Prostate gland (tissue), 2 donors: Measurements from ENCODE around the gene ERICH6B. TPM values are rescaled to one million over a fixed set of nuclear protein-coding genes. Genes with fewer than 3 reads are reported as not detected.

Source experiments
- DNase-seq: peaks from one replicate; pipeline ENCODE4 v3.0.0-alpha.2; 2019; ENCODE audit warnings: low spot score
- H3K27ac ChIP-seq, 2 donors: fragments of 200-600 bp; sonication (generic); 2 replicates each; pipeline ENCODE4 v1.5.1; 2017 to 2019
- H3K27me3 ChIP-seq: fragments of 200-600 bp; sonication (generic); replicated peaks from 2 replicates; pipeline ENCODE4 v1.5.1; 2019; ENCODE audit not compliant: insufficient read depth
- H3K36me3 ChIP-seq, 2 donors: fragments of 200-600 bp; sonication (generic); 1 replicate in 1 of 2; 2 replicates in 1 of 2; pipeline versions ENCODE4 v1.5.1 to v1.8.1; 2017 to 2019
- H3K4me1 ChIP-seq: fragments of 200-600 bp; sonication (generic); replicated peaks from 2 replicates; pipeline ENCODE4 v1.5.1; 2019
- H3K4me3 ChIP-seq, 2 donors: fragments of 200-600 bp; sonication (generic); 2 replicates each; pipeline ENCODE4 v1.5.1; 2017 to 2019
- H3K9me3 ChIP-seq: fragments of 200-600 bp; sonication (generic); 2 replicates; pipeline ENCODE4 v1.5.1; 2017
- POLR2A ChIP-seq: fragments of 450-650 bp; IDR thresholded peaks from one replicate; pipeline ENCODE4 v1.6.1; 2016; ENCODE audit warnings: antibody characterized with exemption, mild to moderate bottlenecking
- POLR2AphosphoS5 ChIP-seq: sonication (generic); formaldehyde crosslinking; IDR thresholded peaks from one replicate; pipeline ENCODE4 v1.6.1; 2017; ENCODE audit warnings: antibody characterized with exemption
- WGBS: methylation state at CpG from one replicate; pipeline ENCODE4 v1.1.5; 2018; 5-methylcytosine and 5-hydroxymethylcytosine counted together
- intact Hi-C: fragments of 100-400 bp; cut with DNase I; formaldehyde crosslinking; loops from one replicate; pipeline ENCODE4 v1.14.2; 2022
- total RNA-seq, 2 donors: library from RNA; depleted of rRNA; stranded (reverse); fragments of >200 nt; gene quantifications; one replicate each; pipeline ENCODE4 v1.1.0, GENCODE V29; 2016
- TF ChIP-seq, protein P1 (sequence below), 4 experiments: fragments of 200-600 bp in 2 of 4; fragments of 450-650 bp in 2 of 4; sonication (generic) in 2 of 4; IDR thresholded peaks; 1 replicate in 3 of 4; 2 replicates in 1 of 4; pipeline ENCODE4 v1.5.1; 2016 to 2019; ENCODE audit warnings: antibody characterized with exemption in 4 of 4, mild to moderate bottlenecking in 2 of 4, moderate library complexity in 2 of 4

Gene ERICH6B
- total RNA-seq, 2 donors from 2014 or later = not detected

DNA sequence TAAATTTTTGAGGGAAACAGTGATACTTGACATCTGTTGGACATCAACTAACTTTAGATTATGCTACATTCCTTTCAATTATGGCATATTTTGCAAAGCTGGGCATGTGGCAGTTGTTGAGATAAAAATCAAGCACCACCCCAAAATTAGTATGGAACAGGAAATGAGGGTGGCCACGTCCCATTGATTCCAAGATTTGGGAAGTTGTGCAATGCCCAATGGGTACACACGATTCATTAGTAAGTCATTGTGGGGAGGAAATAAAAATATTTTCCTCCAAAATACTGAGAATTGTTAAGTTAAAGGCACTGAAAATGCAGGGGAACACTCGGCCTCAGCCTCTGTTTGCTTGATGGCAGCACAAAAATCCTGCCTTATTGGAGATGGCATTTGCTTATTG, 7.6 kb downstream of the ERICH6B start:
- no peaks in the 10 kb centered on the region for H3K36me3 ChIP-seq
- 67% methylated on average over 3 of the region's 3 CpGs for WGBS
- no peak overlapping the region for H3K4me3 ChIP-seq
- intact Hi-C loops = no loop called here
- H3K27ac ChIP-seq = no peak overlapping the region
- no peak for DNase-seq
- H3K27me3 ChIP-seq = no peaks in the 10 kb centered on the region
- H3K9me3 ChIP-seq = no peaks in the 10 kb centered on the region
- no peaks in the 10 kb centered on the region for H3K4me1 ChIP-seq
- TF ChIP-seq POLR2A = no peak
- TF ChIP-seq, protein P1, sequence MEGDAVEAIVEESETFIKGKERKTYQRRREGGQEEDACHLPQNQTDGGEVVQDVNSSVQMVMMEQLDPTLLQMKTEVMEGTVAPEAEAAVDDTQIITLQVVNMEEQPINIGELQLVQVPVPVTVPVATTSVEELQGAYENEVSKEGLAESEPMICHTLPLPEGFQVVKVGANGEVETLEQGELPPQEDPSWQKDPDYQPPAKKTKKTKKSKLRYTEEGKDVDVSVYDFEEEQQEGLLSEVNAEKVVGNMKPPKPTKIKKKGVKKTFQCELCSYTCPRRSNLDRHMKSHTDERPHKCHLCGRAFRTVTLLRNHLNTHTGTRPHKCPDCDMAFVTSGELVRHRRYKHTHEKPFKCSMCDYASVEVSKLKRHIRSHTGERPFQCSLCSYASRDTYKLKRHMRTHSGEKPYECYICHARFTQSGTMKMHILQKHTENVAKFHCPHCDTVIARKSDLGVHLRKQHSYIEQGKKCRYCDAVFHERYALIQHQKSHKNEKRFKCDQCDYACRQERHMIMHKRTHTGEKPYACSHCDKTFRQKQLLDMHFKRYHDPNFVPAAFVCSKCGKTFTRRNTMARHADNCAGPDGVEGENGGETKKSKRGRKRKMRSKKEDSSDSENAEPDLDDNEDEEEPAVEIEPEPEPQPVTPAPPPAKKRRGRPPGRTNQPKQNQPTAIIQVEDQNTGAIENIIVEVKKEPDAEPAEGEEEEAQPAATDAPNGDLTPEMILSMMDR (IDR thresholded peaks at IDR 0.05) = no peak

DNA sequence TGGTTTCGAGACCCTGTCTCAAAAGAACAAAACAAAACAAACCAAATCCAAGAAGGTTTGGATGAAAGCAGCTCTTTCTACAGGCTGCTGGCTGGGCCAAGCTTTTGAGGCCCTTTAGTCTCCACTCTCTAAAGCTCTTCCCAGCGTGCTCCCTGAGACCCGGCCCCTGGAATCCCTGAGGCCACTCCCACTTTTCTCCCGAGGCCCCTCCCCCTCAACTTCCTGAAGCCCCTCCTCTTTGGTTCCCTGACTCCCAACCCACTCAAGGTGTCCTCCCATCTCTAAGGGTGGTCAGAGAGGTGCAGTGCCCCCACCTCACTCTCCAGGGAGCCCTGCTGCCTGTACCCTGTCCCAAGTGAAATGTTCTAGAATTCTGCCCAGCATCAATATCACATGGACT, 10.6 kb downstream of the ERICH6B start:
- Histone ChIP-seq H3K27ac (no peak overlapping the region), H3K4me3 (no peak overlapping the region), H3K27me3 (no peaks in the 10 kb centered on the region), H3K9me3 (no peaks in the 10 kb centered on the region), H3K4me1 (no peaks in the 10 kb centered on the region), H3K36me3 (no peaks in the 10 kb centered on the region)
- WGBS = 63% methylated on average over 4 of the region's 4 CpGs
- intact Hi-C loops = no loop called here
- no peak for TF ChIP-seq POLR2A
- TF ChIP-seq, protein P1 (IDR thresholded peaks at IDR 0.05) = no peak
- TF ChIP-seq POLR2AphosphoS5 = no peak
- DNase-seq = no peak

DNA sequence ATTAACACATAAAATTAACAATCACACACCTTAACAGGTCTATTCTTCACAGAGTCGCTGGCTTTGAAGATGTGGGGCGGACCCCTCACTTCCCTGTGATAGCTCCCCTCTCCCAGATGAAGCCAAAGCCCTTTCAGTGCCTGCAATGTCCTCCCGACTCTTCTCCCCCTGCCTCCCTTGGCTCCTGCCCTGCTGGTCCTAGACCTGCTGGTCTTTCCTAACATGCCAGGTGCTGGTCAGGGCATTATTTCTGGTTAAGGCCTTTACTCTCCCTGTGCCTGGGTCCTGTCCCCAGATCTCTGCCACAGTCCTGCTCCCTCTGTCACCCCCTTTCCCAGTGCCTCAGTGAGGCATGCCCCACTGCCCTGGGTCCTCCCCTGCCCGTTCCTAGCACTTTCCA, 12.2 kb downstream of the ERICH6B start:
- TF ChIP-seq POLR2A (no peak), POLR2AphosphoS5 (no peak)
- TF ChIP-seq, protein P1 (IDR thresholded peaks at IDR 0.05) = no peak
- Histone ChIP-seq H3K9me3 (no peaks in the 10 kb centered on the region), H3K4me3 (no peak overlapping the region), H3K27me3 (no peaks in the 10 kb centered on the region), H3K4me1 (no peaks in the 10 kb centered on the region), H3K27ac (no peak overlapping the region), H3K36me3 (no peaks in the 10 kb centered on the region)
- WGBS = 94% methylated on average over 4 of the region's 4 CpGs
- DNase-seq = no peak
- intact Hi-C loops = no loop called here

DNA sequence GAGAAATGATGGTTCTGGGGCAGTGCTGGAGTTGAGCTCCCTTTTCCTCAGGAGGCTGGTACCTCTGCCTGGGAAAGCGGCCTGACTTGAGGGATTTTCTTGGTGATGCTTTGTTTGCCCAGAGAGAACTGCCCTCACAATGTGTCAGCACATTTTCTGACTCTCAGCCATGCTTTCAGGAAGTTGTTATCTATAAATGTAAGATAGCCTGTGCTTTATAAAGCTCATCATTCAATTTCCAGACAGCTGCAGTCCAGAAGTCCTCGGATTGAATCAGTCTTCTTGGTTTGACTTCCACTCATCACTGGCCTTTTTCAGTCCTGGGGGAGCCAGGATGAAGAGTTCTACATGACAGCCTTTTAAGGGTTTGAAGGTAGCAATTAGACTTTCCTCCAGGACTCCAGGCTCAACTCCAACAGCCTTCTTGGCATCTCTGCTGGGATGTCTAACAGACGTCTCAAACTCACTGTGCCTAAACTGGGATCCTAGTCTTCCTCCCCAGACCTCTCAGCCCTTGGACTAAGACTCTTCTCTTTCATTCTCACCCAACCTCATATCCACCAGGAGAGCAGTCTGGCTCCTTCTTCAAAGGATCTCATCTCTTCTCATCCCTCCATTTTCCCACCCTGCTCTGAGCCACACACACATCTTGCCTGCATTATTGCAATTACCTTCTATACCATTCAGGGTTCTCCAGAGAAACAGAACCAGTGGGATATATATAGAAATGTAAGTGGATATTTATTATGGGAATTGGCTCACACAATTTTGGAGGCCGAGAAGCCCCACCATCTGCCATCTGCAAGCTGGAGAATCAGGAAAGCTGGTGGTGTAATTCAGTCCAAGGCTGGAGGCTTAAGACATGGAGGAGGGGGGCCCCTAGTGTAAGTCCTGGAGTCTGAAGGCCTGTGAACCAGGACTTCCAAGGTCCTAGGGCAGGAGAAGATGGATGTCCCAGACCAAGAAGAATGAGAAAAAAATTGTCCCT, 13.1 kb downstream of the ERICH6B start:
- H3K27ac ChIP-seq = no peak overlapping the region
- peak; percentile 6 for DNase-seq
- TF ChIP-seq, protein P1 (IDR thresholded peaks at IDR 0.05) = no peak
- TF ChIP-seq POLR2AphosphoS5 = no peak
- TF ChIP-seq POLR2A = no peak
- no peak overlapping the region for H3K4me3 ChIP-seq
- no peaks in the 10 kb centered on the region for H3K4me1 ChIP-seq
- H3K27me3 ChIP-seq = no peaks in the 10 kb centered on the region
- H3K36me3 ChIP-seq = no peaks in the 10 kb centered on the region
- WGBS = 57% methylated on average over 4 of the region's 4 CpGs
- no peaks in the 10 kb centered on the region for H3K9me3 ChIP-seq
- intact Hi-C loops = no loop called here

DNA sequence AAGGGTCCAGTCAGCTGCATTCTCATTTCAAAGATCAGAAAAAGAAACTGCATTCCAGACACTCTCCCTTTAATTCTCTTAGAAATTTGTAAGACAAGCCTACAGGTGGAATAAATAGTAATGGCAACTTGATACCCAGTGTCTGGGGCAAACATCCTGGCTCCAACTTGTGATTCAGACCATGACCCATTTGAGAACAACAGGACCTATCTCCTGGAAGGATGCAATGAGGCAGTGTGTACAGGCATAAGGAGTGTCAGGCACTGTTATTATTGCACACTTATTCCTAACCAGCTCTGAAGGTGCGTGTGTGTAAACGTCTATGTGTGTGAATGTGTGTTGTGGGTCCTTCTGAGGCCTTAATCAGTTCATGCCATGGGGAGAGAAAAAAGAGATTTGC, 13.9 kb downstream of the ERICH6B start:
- Histone ChIP-seq H3K36me3 (no peaks in the 10 kb centered on the region), H3K4me3 (no peak overlapping the region), H3K4me1 (no peaks in the 10 kb centered on the region), H3K9me3 (no peaks in the 10 kb centered on the region), H3K27ac (no peak overlapping the region), H3K27me3 (no peaks in the 10 kb centered on the region)
- 87% methylated on average over 2 of the region's 2 CpGs for WGBS
- intact Hi-C loops = no loop called here
- TF ChIP-seq, protein P1 (IDR thresholded peaks at IDR 0.05) = no peak
- TF ChIP-seq POLR2A (no peak), POLR2AphosphoS5 (no peak)
- DNase-seq = no peak
